ENCODE results near the gene PNP.

DNA sequence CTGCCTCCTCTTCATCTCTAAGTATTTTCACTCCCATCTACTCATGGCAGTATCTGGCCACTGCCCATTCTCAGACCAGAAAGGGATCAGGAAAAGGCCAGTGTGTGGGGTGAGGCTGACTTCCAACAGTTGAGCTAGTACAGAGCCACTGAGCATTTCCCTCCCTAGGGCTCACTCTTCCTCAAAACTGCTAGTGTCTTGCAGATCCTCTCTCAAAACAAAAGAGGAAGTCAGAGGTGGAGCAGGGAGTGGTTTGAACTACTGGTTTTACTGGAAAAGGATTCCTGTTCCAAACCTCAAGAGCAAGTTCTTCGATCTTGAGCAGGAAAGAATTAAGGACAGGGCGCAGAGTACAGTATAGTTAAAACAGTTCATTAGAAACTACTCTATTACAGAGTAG lies 24.4 kb downstream of the PNP start:
- TF ChIP-seq, protein P1, sequence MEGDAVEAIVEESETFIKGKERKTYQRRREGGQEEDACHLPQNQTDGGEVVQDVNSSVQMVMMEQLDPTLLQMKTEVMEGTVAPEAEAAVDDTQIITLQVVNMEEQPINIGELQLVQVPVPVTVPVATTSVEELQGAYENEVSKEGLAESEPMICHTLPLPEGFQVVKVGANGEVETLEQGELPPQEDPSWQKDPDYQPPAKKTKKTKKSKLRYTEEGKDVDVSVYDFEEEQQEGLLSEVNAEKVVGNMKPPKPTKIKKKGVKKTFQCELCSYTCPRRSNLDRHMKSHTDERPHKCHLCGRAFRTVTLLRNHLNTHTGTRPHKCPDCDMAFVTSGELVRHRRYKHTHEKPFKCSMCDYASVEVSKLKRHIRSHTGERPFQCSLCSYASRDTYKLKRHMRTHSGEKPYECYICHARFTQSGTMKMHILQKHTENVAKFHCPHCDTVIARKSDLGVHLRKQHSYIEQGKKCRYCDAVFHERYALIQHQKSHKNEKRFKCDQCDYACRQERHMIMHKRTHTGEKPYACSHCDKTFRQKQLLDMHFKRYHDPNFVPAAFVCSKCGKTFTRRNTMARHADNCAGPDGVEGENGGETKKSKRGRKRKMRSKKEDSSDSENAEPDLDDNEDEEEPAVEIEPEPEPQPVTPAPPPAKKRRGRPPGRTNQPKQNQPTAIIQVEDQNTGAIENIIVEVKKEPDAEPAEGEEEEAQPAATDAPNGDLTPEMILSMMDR (IDR thresholded peaks at IDR 0.05; ENCODE audit: borderline replicate concordance, extremely low read depth, low read length, poor library complexity, severe bottlenecking): no peak
- TF ChIP-seq EZH2 (IDR thresholded peaks at IDR 0.05; ENCODE audit: borderline replicate concordance, low read depth, low read length, severe bottlenecking): no peak

Data from DND-41 (cell line).